WTC11 (cell line): ENCODE results near the gene EEIG2.

Experiments used
- CTCF ChIP-seq: fragments of 200-600 bp; IDR thresholded peaks from 2 replicates; pipeline ENCODE4 v1.8.0; 2022; ENCODE audit warnings: antibody characterized with exemption
- NFE2L1 ChIP-seq: sonication (generic); formaldehyde crosslinking; IDR thresholded peaks from 2 replicates; pipeline ENCODE4 v1.8.1; 2023; ENCODE audit warnings: missing genetic modification reagents

GRCh38 chr1:108585313-108585712 is 25.4 kb downstream of the EEIG2 start:
- no peak for TF ChIP-seq CTCF
- no peak for TF ChIP-seq NFE2L1 (CRISPR knock-in tag)
